HepG2 (cell line): ENCODE results near the gene GOLGA8A. TPM values are rescaled to one million over a fixed set of nuclear protein-coding genes. Genes with fewer than 3 reads are reported as not detected.

ENCODE experiments used
- ARID3A ChIP-seq: IDR thresholded peaks from 2 replicates; pipeline ENCODE4 v1.6.1; 2012; ENCODE audit warnings: low read depth, low read length, improper control_type of control experiment
- ATF2 ChIP-seq: sonication (generic); formaldehyde crosslinking; IDR thresholded peaks from 2 replicates; pipeline ENCODE4 v1.4.0; 2020; ENCODE audit warnings: missing genetic modification reagents
- CAMTA2 ChIP-seq: sonication (generic); formaldehyde crosslinking; IDR thresholded peaks from 2 replicates; pipeline ENCODE4 v1.4.0; 2020; ENCODE audit warnings: mild to moderate bottlenecking, missing genetic modification reagents, borderline replicate concordance
- E2F5 ChIP-seq: sonication (generic); formaldehyde crosslinking; conservative IDR thresholded peaks from 2 replicates; pipeline ENCODE4 v1.4.0; 2020; ENCODE audit warnings: missing genetic modification reagents
- FLYWCH1 ChIP-seq: sonication (generic); formaldehyde crosslinking; IDR thresholded peaks from 2 replicates; pipeline ENCODE4 v1.8.1; 2023; ENCODE audit warnings: mild to moderate bottlenecking, missing genetic modification reagents
- FOXO4 ChIP-seq: sonication (generic); formaldehyde crosslinking; conservative IDR thresholded peaks from 2 replicates; pipeline ENCODE4 v1.8.1; 2023; ENCODE audit warnings: missing genetic modification reagents
- NFKB2 ChIP-seq: sonication (generic); formaldehyde crosslinking; IDR thresholded peaks from 2 replicates; pipeline ENCODE4 v1.4.0; 2020; ENCODE audit warnings: missing genetic modification reagents, borderline replicate concordance
- RARA ChIP-seq: IDR thresholded peaks from 2 replicates; pipeline ENCODE4 v1.6.1; 2016; ENCODE audit warnings: missing genetic modification reagents, missing compliant biosample characterization
- RXRB ChIP-seq: IDR thresholded peaks from 2 replicates; pipeline ENCODE4 v1.6.1; 2016; ENCODE audit warnings: borderline replicate concordance, missing genetic modification reagents, missing compliant biosample characterization
- ZBTB2 ChIP-seq: sonication (generic); formaldehyde crosslinking; IDR thresholded peaks from 2 replicates; pipeline ENCODE4 v1.8.0; 2022; ENCODE audit warnings: low read depth, missing genetic modification reagents
- ZBTB25 ChIP-seq: IDR thresholded peaks from 2 replicates; pipeline ENCODE4 v1.6.1; 2018; ENCODE audit warnings: missing genetic modification reagents
- ZBTB43 ChIP-seq: sonication (generic); formaldehyde crosslinking; conservative IDR thresholded peaks from 2 replicates; pipeline ENCODE4 v1.4.0; 2020; ENCODE audit warnings: missing genetic modification reagents
- ZBTB49 ChIP-seq: sonication (generic); formaldehyde crosslinking; IDR thresholded peaks from 2 replicates; pipeline ENCODE4 v1.4.0; 2020; ENCODE audit warnings: missing genetic modification reagents, borderline replicate concordance
- ZNF256 ChIP-seq: sonication (generic); formaldehyde crosslinking; conservative IDR thresholded peaks from 2 replicates; pipeline ENCODE4 v1.4.0; 2020; ENCODE audit warnings: missing genetic modification reagents
- ZNF274 ChIP-seq: sonication (generic); formaldehyde crosslinking; IDR thresholded peaks from 2 replicates; pipeline ENCODE4 v1.5.1; 2020; ENCODE audit warnings: mild to moderate bottlenecking, missing genetic modification reagents
- ZNF30 ChIP-seq: sonication (generic); formaldehyde crosslinking; IDR thresholded peaks from 2 replicates; pipeline ENCODE4 v1.5.0; 2020; ENCODE audit warnings: mild to moderate bottlenecking, missing genetic modification reagents
- ZNF776 ChIP-seq: sonication (generic); formaldehyde crosslinking; IDR thresholded peaks from 2 replicates; pipeline ENCODE4 v1.4.0; 2020; ENCODE audit warnings: mild to moderate bottlenecking, missing genetic modification reagents
- polyA plus RNA-seq, 8 experiments: library from polyadenylated mRNA; depleted of rRNA in 3 of 8; stranded (reverse) in 7 of 8; unstranded in 1 of 8; fragments of >200 nt; fragmentation: Illumina TruSeq in 4 of 8; extraction: Trizol in 4 of 8; gene quantifications; 2 replicates each; pipeline versions ENCODE4 v1.2.1 to v1.2.3, GENCODE V29; 2011 to 2016; ENCODE audit warnings: low read depth in 4 of 8, missing spikeins in 1 of 8, mixed read lengths in 1 of 8; ENCODE audit not compliant: insufficient read depth in 1 of 8
- total RNA-seq, 5 experiments: library from RNA; depleted of rRNA; stranded (reverse); fragments of >200 nt; fragmentation: Illumina TruSeq; extraction: Trizol; gene quantifications; 2 replicates each; pipeline ENCODE4 v1.2.3, GENCODE V29; 2016; ENCODE audit warnings: low read depth in 1 of 5

GOLGA8A gene
- total and polyA plus RNA-seq, 2 of the 13 experiments (the other 11 are each of a cell fraction or from before 2014, with no cell fraction given): 17.1 to 43.7 TPM

GRCh38 chr15:34437687-34438086 is at the start of gene GOLGA8A (continued):
- TF ChIP-seq E2F5 (CRISPR knock-in tag): 0 out of 2 replicates have a peak, but pooled peaks have one; percentile 39
- TF ChIP-seq ZBTB2 (CRISPR knock-in tag): peak; percentile 59; the same call in 1 of the 2 replicates
- 0 out of 2 replicates have a peak, but pooled peaks have one; percentile 55 for TF ChIP-seq ZNF776
- no peak for TF ChIP-seq ZBTB49
- TF ChIP-seq ZNF30 (CRISPR knock-in tag): peak; percentile 88
- 0 out of 2 replicates have a peak, but pooled peaks have one; percentile 78 for TF ChIP-seq FOXO4 (CRISPR knock-in tag)
- TF ChIP-seq ZNF274 (CRISPR knock-in tag): peak; percentile 77; the same call in 1 of the 2 replicates
- TF ChIP-seq RXRB (CRISPR knock-in tag): 0 out of 2 replicates have a peak, but pooled peaks have one; percentile 19
- no peak for TF ChIP-seq ARID3A
- TF ChIP-seq ZBTB43 (CRISPR knock-in tag): peak; percentile 86
- 0 out of 2 replicates have a peak, but pooled peaks have one; percentile 61 for TF ChIP-seq FLYWCH1 (CRISPR knock-in tag)
- no peak for TF ChIP-seq ZBTB25 (CRISPR knock-in tag)
- no peak for TF ChIP-seq CAMTA2
- peak; percentile 96 for TF ChIP-seq ZNF256 (CRISPR knock-in tag)
- TF ChIP-seq NFKB2 (CRISPR knock-in tag): peak; percentile 89
- 0 out of 2 replicates have a peak, but pooled peaks have one; percentile 31 for TF ChIP-seq ATF2 (CRISPR knock-in tag)
- TF ChIP-seq RARA: peak; percentile 31; the same call in 1 of the 2 replicates
